Ramos (cell line): ENCODE measurements around the gene FMOD.

Experiments used
- in situ Hi-C: fragments of 300-500 bp; cut with MboI; formaldehyde crosslinking; loops from one replicate; pipeline ENCODE4 v1.14.3; 2022; ENCODE audit warnings: low sequenced_read_pairs; ENCODE audit not compliant: unreplicated experiment

The FMOD gene

GRCh38 chr1:203361945-203362719 lies 11.2 kb upstream of the FMOD start:
- in situ Hi-C loops, result no loop called here

- in situ Hi-C loops, result no loop called here
Measured at GRCh38 chr1:203360547-203361185, 9.7 kb upstream of the FMOD start.

- in situ Hi-C loops, result no loop called here
Measured at GRCh38 chr1:203359010-203359571, 8.2 kb upstream of the FMOD start.

- in situ Hi-C loops, result no loop called here
Measured at GRCh38 chr1:203354246-203354645, 3.3 kb upstream of the FMOD start.

GRCh38 chr1:203353486-203353885 lies 2.6 kb upstream of the FMOD start:
- in situ Hi-C loops, result no loop called here

DNA sequence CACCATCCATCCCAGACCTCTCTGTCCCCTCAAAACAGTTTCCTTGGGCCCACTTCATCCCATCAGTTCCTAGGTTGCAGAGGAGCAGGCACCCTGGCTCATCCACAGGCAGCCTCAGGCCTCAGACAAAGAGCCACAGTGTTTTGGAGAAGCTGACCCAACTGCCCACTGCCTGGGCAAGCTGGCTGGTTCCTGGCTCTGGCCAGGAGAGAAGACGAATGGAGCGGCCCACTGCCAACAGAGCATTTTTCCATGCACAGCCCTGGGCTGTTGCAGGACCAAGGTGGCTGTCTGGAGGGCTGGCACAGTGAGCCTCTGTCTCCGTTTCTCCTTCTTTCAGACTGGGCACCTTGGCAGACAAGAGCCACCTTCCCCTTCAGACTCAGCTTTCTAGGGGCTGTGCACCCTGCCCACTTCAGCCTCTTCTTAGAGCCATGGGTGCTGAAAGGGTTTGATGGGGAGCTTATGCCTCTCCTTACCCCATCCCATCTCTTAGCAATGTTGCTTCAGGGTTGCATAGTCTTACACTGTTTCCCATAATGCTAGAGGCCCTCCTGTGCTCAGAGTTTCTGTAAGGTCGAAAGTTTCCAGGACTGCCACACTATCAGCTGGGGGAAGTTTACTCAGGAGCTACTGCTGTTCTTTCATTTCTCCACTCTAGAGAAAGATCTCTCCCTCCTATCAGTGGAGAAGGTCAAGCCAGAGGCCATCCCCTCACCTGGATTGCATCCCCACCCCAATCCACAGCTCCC lies 973 bp downstream of the FMOD start:
- in situ Hi-C loops, result no loop called here

DNA sequence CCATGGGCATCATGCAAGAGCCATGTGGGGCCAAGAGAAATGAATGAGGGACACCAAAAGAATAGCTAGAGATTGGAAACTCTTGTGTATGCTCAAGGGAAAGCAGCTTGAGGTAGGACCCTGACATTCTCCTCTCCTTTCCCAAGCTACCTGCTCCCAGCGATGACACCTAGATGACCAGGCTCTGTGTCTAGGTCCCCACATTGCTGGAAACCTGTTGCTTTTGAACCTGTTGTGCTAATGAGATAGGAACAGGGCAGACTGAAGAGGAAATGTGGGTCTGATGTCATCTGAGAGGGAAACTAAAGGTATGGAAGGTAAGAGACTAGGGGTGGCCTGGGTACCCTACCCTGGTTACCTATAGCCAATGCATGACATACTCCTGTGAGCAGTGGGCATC lies 1.8 kb downstream of the FMOD start:
- in situ Hi-C loops, result no loop called here

DNA sequence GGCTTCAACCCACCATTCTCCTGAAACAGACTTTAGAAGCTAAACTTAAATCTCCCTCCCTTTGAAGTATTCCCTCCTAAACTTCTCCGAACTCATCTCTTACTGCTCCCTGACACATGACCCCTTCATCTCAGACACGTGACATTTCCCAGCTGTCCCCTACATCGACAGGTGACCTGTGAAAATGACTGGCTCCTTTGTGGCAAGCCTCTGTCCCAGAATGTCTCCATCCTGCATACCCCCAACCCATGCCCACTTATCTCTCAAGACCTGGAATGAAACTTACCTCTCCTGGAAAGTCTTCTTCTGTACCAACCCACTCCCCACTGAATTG lies 4.2 kb downstream of the FMOD start:
- in situ Hi-C loops, result no loop called here

GRCh38 chr1:203346060-203346768 lies 4.7 kb downstream of the FMOD start:
- in situ Hi-C loops, result no loop called here

DNA sequence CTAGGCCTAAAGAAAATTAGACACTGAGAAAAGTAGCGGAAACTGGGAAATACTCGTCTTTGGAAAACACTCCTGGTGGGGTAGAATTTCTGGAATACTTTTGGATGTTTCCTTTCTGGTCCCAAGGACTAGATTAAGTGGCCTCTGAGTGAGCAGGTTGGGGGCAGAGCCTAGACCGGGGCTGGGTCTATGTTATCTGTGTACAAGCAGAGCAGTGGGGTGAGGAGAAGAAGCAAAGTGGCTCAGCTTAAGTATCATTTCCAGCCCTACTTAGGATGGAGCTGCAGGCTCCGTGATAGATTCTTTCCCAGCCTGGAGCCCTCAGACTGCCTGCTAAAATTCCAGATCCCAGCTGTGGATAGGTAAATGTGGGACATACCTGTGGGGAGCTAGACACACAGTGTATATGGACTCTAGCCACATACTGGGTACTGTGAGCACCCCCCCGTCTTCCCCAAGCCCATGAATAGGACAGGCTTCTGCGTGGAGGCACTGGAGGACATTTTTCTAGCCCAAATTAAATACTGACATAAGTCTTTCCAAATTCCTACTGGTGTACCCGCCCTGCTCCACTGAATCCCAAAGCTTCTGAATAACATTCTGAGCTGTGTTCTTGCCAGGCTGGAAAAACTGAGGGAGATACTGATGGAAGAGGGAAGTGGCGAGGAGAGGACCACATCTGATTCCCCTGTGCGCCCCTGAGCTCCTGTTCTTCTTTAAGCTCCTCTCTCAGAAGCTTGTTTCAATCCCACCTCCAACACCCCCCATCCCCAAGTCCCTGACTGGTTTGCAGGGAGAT lies 6.8 kb downstream of the FMOD start:
- in situ Hi-C loops, result loop anchor here (5.0 kb wide), 2 partner anchors 143 to 358 kb away; no protein-coding TSS in a partner anchor

DNA sequence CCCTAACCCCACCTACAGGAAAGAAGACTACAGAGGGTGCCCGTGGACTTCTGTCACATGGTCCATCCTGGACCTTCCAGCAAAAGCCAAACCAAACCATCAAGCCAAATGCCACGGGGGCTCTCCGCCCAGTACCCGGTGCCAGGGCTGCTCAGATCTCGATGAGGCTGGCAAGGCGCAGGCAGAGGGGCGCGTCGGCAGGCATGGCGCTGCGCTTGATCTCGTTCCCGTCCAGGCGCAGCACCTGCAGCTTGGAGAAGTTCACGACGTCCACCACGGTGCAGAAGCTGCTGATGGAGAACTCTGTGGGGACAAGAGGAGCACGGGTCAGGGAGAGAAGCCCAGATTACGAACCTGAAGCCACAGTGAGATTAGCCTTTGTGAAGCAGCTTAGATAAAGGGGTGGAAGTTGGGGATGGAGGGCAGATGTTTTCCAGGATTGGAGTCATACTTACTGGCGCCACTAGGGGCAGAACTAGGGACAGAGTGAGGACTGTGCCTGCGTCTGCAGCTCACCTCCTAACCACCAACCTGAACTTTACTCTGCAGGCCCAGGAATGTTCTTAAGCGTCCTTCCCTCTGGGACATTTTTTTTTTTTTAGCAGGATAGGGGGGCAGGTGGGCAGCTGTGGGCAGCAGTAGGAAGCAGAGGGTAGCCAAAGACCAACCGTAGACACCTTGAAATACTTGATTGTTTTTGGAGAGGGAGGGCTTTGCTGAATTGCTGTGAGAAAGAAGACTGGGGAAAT lies 8.6 kb downstream of the FMOD start:
- in situ Hi-C loops, result loop anchor here (5.0 kb wide), 2 partner anchors 145 to 360 kb away; no protein-coding TSS in a partner anchor

DNA sequence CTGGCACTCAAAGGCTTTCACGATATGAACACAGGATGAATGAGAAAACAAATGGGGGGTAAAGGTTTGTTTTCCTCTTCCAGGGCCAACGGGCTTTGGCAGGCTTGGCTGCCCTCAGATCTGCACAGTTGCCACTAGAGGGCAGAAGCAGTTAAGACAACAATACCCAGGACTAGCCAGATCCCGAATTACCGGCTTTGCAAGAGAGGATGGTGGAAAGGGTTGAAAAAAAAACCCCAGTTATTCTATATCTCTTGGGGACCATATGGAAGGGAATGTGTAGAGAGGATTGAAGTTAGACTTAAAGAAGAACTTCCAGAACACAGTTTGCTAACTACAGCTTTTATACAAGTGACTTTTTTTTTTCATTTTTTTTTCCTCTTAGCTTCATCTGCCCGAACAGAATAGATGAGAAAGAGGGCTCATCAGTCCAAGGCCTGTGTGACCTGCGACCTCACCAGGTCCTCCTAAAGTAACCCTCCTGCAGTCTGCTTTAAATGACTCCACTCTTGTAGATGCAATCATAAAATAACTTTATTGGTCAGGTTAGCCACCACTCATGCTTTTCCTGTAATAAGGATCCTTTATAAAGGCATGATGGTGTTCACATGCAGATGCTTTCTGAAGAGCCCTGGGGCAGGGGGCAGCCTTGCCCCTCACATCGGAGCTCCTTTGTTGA lies 10.7 kb downstream of the FMOD start:
- in situ Hi-C loops, result loop anchor here (5.0 kb wide), 2 partner anchors 147 to 362 kb away; no protein-coding TSS in a partner anchor

DNA sequence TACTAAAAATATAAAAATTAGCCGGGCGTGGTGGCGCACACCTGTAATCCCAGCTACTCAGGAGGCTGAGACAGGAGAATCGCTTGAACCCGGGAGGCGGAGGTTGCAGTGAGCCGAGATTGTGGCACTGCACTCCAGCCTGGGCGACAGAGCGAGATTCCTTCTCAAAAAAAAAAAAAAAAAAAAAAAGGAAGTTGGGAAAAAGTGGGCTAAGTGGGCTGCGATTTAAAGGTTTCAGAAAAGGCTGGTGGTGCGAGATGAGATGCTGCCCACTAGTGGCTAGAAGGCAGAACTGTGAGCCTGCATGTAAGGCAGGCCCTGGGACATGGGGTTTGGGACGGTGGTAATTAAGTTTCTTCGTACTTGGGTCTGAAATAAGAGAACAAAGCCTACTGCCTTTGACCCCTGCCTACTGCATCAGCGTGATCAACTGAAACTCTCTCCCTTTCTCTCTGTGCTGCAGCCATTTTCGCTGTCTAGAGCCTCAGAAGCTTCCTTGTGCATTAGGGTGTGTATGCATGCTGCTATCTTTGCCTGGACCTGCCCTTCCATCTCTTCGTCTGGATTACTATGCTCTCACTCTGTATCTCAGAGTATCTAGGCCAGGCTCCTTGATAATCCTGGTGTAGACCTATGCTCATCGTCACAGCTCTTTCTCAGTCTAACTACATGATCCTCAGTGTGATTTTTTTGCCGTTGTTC lies 12.4 kb downstream of the FMOD start:
- in situ Hi-C loops, result loop anchor here (5.0 kb wide), 1 partner anchor 66 kb away; no protein-coding TSS in a partner anchor

GRCh38 chr1:203336097-203336496 lies 14.8 kb downstream of the FMOD start:
- in situ Hi-C loops, result loop anchor here (5.0 kb wide), 1 partner anchor 64 kb away; no protein-coding TSS in a partner anchor

DNA sequence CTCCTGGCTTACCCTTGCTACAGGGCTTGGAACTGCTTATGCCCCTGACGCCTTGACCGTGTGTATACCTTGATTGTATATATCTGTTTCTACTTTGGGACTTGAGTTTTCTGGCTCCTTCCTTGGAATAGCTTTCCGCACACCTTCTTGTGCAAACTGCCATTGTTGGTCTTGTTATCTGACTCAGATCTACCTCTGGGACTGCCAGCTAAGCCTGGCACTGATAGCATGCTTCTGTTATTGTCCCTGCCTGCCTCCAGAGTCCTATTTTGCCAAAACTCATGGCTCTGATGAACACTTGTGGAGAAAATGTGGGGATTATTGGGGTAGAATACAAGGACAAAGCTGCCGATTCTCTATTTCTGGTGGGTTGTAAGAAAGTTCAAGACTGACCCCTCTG lies 15.4 kb downstream of the FMOD start:
- in situ Hi-C loops, result loop anchor here (5.0 kb wide), 1 partner anchor 63 kb away; no protein-coding TSS in a partner anchor

DNA sequence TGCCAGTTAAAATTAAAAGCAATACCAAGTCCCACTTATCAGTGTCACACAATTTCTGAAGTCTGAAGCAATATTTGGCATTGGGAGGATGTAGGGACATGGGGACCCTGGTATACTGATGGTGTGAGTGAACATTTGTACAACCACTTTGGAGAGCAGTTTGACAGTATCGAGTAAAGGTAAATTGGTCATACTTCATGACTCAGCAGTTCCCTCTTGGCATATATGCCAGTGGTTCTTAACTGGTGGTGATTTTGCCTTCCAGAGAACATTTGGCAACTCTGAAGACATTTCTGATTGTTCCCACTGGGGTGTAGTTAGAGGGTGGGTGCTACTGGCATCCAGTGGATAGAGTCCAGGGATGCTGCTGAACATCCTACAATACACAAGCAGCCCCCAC lies 19.7 kb downstream of the FMOD start:
- in situ Hi-C loops, result no loop called here

DNA sequence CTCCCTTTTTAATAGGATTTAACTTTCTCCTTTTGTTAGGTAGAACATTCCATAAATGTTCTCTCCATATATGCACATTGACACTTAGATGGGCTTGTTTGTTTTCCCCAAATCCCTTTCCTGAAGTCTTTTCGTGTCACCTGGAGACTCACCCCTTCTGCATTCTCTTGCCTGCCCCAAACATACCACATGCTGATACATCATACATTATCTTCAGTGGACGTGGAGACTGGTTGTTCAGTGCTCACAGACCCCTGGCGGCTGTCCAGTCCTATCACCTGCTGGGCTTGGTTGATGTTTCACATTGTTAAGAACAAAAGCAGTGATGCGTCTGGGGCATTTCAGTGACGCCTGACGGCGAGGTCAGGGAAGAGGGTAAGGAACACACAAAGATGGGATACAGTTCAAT lies 22.2 kb downstream of the FMOD start:
- in situ Hi-C loops, result no loop called here
